Measurements from ENCODE around the gene C20orf173. TPM values are rescaled to one million over a fixed set of nuclear protein-coding genes. Genes with fewer than 3 reads are reported as not detected.

The C20orf173 gene
- total and polyA plus RNA-seq, 2 donors from 2014 or later, result not detected

DNA sequence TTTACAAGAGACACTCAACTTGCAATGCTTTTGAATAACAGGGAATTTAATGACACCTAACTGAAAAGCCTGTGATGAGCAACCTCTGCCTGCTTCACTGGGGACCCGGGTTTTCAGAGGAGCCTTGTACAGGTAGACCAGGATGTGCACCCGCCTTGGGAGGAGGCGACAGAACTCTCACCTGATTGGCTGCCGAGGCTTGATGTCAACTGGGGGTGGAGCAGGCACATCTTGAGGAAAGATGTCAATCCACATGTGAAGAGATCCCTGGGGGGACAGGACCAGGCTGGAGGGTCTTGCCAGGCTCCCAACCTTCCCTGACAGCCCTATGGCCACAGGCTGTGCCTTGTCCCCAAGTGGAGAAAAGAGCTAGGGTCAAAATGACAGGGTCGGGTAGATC, 32.2 kb upstream of the C20orf173 start:
- Histone ChIP-seq H3K36me3 (ENCODE audit: control insufficient read depth in 2 of 3, insufficient read depth in 3 of 3, low read length in 3 of 3) (no peaks in the 10 kb centered on the region), H3K4me3 (ENCODE audit: low read length in 3 of 3) (no peak overlapping the region), H3K27me3 (ENCODE audit: control insufficient read depth, insufficient read depth, low read length) (no peaks in the 10 kb centered on the region), H3K4me1 (ENCODE audit: control insufficient read depth in 2 of 3, insufficient read depth in 2 of 3, low read depth in 1 of 3, low read length in 3 of 3) (no peaks in the 10 kb centered on the region), H3K27ac (ENCODE audit: low read depth in 2 of 2, low read length in 2 of 2) (no peak overlapping the region), H3K9ac (ENCODE audit: low read length in 3 of 3) (no peak overlapping the region), H3K9me3 (ENCODE audit: control insufficient read depth in 2 of 3, insufficient read depth in 1 of 3, low read length in 3 of 3) (no peaks in the 10 kb centered on the region)
- DNase-seq, result no peak
- TF ChIP-seq, protein P1, sequence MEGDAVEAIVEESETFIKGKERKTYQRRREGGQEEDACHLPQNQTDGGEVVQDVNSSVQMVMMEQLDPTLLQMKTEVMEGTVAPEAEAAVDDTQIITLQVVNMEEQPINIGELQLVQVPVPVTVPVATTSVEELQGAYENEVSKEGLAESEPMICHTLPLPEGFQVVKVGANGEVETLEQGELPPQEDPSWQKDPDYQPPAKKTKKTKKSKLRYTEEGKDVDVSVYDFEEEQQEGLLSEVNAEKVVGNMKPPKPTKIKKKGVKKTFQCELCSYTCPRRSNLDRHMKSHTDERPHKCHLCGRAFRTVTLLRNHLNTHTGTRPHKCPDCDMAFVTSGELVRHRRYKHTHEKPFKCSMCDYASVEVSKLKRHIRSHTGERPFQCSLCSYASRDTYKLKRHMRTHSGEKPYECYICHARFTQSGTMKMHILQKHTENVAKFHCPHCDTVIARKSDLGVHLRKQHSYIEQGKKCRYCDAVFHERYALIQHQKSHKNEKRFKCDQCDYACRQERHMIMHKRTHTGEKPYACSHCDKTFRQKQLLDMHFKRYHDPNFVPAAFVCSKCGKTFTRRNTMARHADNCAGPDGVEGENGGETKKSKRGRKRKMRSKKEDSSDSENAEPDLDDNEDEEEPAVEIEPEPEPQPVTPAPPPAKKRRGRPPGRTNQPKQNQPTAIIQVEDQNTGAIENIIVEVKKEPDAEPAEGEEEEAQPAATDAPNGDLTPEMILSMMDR (IDR thresholded peaks at IDR 0.05; ENCODE audit: borderline replicate concordance, extremely low read depth, insufficient read depth), result no peak
- FAIRE-seq, result no peak
- intact Hi-C loops (cut with DNase I), result no loop called here

DNA sequence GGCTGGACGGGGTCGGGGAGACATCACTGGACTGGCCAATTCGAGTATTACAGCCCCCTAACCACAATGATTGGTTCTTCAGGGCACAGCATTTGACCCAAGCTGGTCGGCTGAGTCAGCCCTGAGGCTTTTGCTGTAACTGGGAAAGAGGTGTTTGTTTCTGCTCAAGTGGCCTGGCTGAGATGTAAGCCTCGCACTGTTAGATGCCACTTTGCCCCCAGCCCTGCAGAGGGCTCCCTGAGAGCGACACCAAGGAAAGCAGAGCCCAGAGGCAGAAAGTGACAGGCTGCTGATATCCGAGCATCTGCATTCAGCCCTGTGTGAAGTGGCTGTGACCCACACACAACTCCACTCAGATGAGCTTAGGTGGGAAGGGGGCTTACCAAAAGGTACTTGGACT, 31.8 kb upstream of the C20orf173 start:
- intact Hi-C loops (cut with DNase I), result no loop called here
- no peaks in the 10 kb centered on the region for H3K9me3 ChIP-seq (ENCODE audit: control insufficient read depth in 2 of 3, insufficient read depth in 1 of 3, low read length in 3 of 3)
- no peaks in the 10 kb centered on the region for H3K4me1 ChIP-seq (ENCODE audit: control insufficient read depth in 2 of 3, insufficient read depth in 2 of 3, low read depth in 1 of 3, low read length in 3 of 3)
- TF ChIP-seq, protein P1 (IDR thresholded peaks at IDR 0.05; ENCODE audit: borderline replicate concordance, extremely low read depth, insufficient read depth), result peak; percentile 26
- H3K4me3 ChIP-seq (ENCODE audit: low read length in 3 of 3), result no peak overlapping the region
- no peak for FAIRE-seq
- no peak overlapping the region for H3K9ac ChIP-seq (ENCODE audit: low read length in 3 of 3)
- no peaks in the 10 kb centered on the region for H3K36me3 ChIP-seq (ENCODE audit: control insufficient read depth in 2 of 3, insufficient read depth in 3 of 3, low read length in 3 of 3)
- H3K27me3 ChIP-seq (ENCODE audit: control insufficient read depth, insufficient read depth, low read length), result no peaks in the 10 kb centered on the region
- H3K27ac ChIP-seq (ENCODE audit: low read depth in 2 of 2, low read length in 2 of 2), result no peak overlapping the region
- DNase-seq, result peak in 3 of 5 donors; percentile 47 to 70 (median 63)

DNA sequence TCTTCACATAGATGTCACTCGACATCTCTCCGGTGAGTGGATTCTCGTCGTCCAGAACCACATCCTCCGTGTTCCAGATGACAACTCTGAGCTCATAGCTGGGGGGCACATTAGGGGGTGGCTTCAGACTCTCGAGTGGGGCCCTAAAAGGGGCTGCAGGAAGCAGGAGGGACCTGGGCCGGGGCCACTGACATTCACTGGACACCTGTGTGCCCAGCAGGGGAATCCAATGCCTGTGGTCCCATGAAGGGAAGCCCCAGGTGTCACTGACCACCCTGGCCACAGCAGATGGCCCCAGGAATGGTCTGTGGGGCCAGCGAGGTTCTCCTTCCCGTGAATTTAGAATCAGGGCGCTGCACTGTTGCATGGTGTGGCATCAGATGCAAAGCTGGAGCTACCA, 31.1 kb upstream of the C20orf173 start:
- Histone ChIP-seq H3K9me3 (ENCODE audit: control insufficient read depth in 2 of 3, insufficient read depth in 1 of 3, low read length in 3 of 3) (no peaks in the 10 kb centered on the region), H3K4me3 (ENCODE audit: low read length in 3 of 3) (no peak overlapping the region), H3K9ac (ENCODE audit: low read length in 3 of 3) (no peak overlapping the region), H3K27ac (ENCODE audit: low read depth in 2 of 2, low read length in 2 of 2) (no peak overlapping the region), H3K4me1 (ENCODE audit: control insufficient read depth in 2 of 3, insufficient read depth in 2 of 3, low read depth in 1 of 3, low read length in 3 of 3) (no peaks in the 10 kb centered on the region), H3K27me3 (ENCODE audit: control insufficient read depth, insufficient read depth, low read length) (no peaks in the 10 kb centered on the region), H3K36me3 (ENCODE audit: control insufficient read depth in 2 of 3, insufficient read depth in 3 of 3, low read length in 3 of 3) (peaks cover 0 to 3% (median 0%) of the 10 kb centered on the region in 3 donors)
- intact Hi-C loops (cut with DNase I), result no loop called here
- TF ChIP-seq, protein P1 (IDR thresholded peaks at IDR 0.05; ENCODE audit: borderline replicate concordance, extremely low read depth, insufficient read depth), result no peak
- FAIRE-seq (no peak), DNase-seq (no peak)

DNA sequence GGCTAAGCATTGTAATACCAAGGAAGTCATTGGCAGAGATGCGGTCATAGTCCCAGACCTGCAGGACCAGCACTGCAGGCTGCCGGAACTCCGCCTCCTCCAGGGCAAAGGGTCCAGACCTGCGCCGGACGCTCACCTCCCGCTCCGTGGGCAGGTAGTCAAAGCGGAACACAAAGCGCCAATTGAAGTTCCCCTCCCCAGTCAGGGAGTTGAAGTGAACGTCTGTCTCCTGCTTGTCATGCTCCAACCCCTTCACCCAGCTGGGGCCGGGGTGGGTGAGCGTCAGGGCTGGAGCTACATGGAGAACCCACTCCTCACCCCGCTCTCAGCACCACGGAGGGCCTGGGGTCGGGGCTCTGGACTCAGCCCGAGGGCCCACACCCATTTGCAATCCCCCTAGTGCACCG, 30.7 kb upstream of the C20orf173 start:
- DNase-seq (peak in 1 of 5 donors; percentile 12), FAIRE-seq (no peak)
- intact Hi-C loops (cut with DNase I), result no loop called here

More for the DNA sequence above, 30.7 kb upstream of the C20orf173 start:
- H3K9ac ChIP-seq (ENCODE audit: low read length in 3 of 3), result no peak overlapping the region
- H3K4me1 ChIP-seq (ENCODE audit: control insufficient read depth in 2 of 3, insufficient read depth in 2 of 3, low read depth in 1 of 3, low read length in 3 of 3), result no peaks in the 10 kb centered on the region
- TF ChIP-seq, protein P1 (IDR thresholded peaks at IDR 0.05; ENCODE audit: borderline replicate concordance, extremely low read depth, insufficient read depth), result no peak
- no peaks in the 10 kb centered on the region for H3K27me3 ChIP-seq (ENCODE audit: control insufficient read depth, insufficient read depth, low read length)
- peaks cover 0 to 8% (median 3%) of the 10 kb centered on the region in 3 donors for H3K36me3 ChIP-seq (ENCODE audit: control insufficient read depth in 2 of 3, insufficient read depth in 3 of 3, low read length in 3 of 3)
- H3K9me3 ChIP-seq (ENCODE audit: control insufficient read depth in 2 of 3, insufficient read depth in 1 of 3, low read length in 3 of 3), result no peaks in the 10 kb centered on the region
- no peak overlapping the region for H3K4me3 ChIP-seq (ENCODE audit: low read length in 3 of 3)
- H3K27ac ChIP-seq (ENCODE audit: low read depth in 2 of 2, low read length in 2 of 2), result no peak overlapping the region

Measured in kidney (tissue), 14 donors.